Measurements from ENCODE around the gene NAALADL2.

The NAALADL2 gene

GRCh38 chr3:175272392-175272791 is 413.3 kb downstream of the NAALADL2 start:
- no peak for DNase-seq

GRCh38 chr3:175273573-175273972 is 414.4 kb downstream of the NAALADL2 start:
- no peak for DNase-seq

GRCh38 chr3:175274056-175274455 is 414.9 kb downstream of the NAALADL2 start:
- DNase-seq: no peak

GRCh38 chr3:175274474-175275218 is 415.5 kb downstream of the NAALADL2 start:
- no peak for DNase-seq

GRCh38 chr3:175278680-175279079 is 419.5 kb downstream of the NAALADL2 start:
- no peak for DNase-seq

GRCh38 chr3:175279457-175279856 is 420.3 kb downstream of the NAALADL2 start:
- no peak for DNase-seq

GRCh38 chr3:175279911-175280310 is 420.8 kb downstream of the NAALADL2 start:
- no peak for DNase-seq

GRCh38 chr3:175287361-175287963 is 428.3 kb downstream of the NAALADL2 start:
- DNase-seq: no peak

- no peak for DNase-seq
Observed at GRCh38 chr3:175288621-175289020, 429.5 kb downstream of the NAALADL2 start.

GRCh38 chr3:175294793-175295192 is 435.7 kb downstream of the NAALADL2 start:
- no peak for DNase-seq

- no peak for DNase-seq
Observed at GRCh38 chr3:175295248-175296130, 436.4 kb downstream of the NAALADL2 start.

- no peak for DNase-seq
Observed at GRCh38 chr3:175297216-175297615, 438.1 kb downstream of the NAALADL2 start.

GRCh38 chr3:175301741-175302140 is 442.6 kb downstream of the NAALADL2 start:
- DNase-seq: no peak

GRCh38 chr3:175304404-175304803 is 445.3 kb downstream of the NAALADL2 start:
- DNase-seq: no peak

GRCh38 chr3:175307642-175308041 is 448.5 kb downstream of the NAALADL2 start:
- no peak for DNase-seq

- DNase-seq: no peak
Observed at GRCh38 chr3:175308097-175308496, 449.0 kb downstream of the NAALADL2 start.

- DNase-seq: no peak
Observed at GRCh38 chr3:175310046-175310445, 450.9 kb downstream of the NAALADL2 start.

- no peak for DNase-seq
Observed at GRCh38 chr3:175311404-175311803, 452.3 kb downstream of the NAALADL2 start.

GRCh38 chr3:175311946-175312345 is 452.8 kb downstream of the NAALADL2 start:
- DNase-seq: no peak

- no peak for DNase-seq
Observed at GRCh38 chr3:175312791-175313190, 453.7 kb downstream of the NAALADL2 start.

GRCh38 chr3:175316799-175317198 is 457.7 kb downstream of the NAALADL2 start:
- no peak for DNase-seq

GRCh38 chr3:175325440-175325839 is 466.3 kb downstream of the NAALADL2 start:
- no peak for DNase-seq

GRCh38 chr3:175326041-175326440 is 466.9 kb downstream of the NAALADL2 start:
- no peak for DNase-seq

- no peak for DNase-seq
Observed at GRCh38 chr3:175329373-175329772, 470.2 kb downstream of the NAALADL2 start.
